Measurements from ENCODE around the gene ZNF8. TPM values are rescaled to one million over a fixed set of nuclear protein-coding genes. Genes with fewer than 3 reads are reported as not detected.

ZNF8 gene
- polyA plus RNA-seq (2013) = 4.0 and 4.1 TPM in 2 replicates

- peak within 1 kb of the TSS; percentile 70 for H2AK5ac ChIP-seq (ENCODE audit: low read length)
- H3K4me3 ChIP-seq (ENCODE audit: low read depth, low read length) = peak within 1 kb of the TSS; percentile 79
- no peak within 1 kb of the TSS for H3K23ac ChIP-seq (ENCODE audit: low read length)
- peaks cover 7% of the 10 kb centered on the region for H3K79me1 ChIP-seq (ENCODE audit: low read length)
- H2BK12ac ChIP-seq (ENCODE audit: low read length) = no peak within 1 kb of the TSS
- H3K14ac ChIP-seq (ENCODE audit: low read length) = peak within 1 kb of the TSS; percentile 89
- H3K4ac ChIP-seq (ENCODE audit: low read depth, low read length) = peak within 1 kb of the TSS; percentile 81
- H2BK5ac ChIP-seq (ENCODE audit: low read depth, low read length, poor library complexity) = peak within 1 kb of the TSS; percentile 79
- peak within 1 kb of the TSS; percentile 67 for H2BK120ac ChIP-seq (ENCODE audit: insufficient read depth, low read length, poor library complexity)
- WGBS (ENCODE audit: extremely low coverage, insufficient coverage, insufficient read length) = no CpG with 5 or more reads among the region's 42 CpGs
- H3K18ac ChIP-seq (ENCODE audit: low read length) = peak within 1 kb of the TSS; percentile 79
- H4K8ac ChIP-seq (ENCODE audit: low read depth, low read length) = peak within 1 kb of the TSS; percentile 94
- H3K36me3 ChIP-seq (ENCODE audit: control insufficient read depth in 1 of 2, insufficient read depth in 2 of 2, low read length in 2 of 2) = peaks cover 5 to 11% of the 10 kb centered on the region in 2 experiments
- H3K4me1 ChIP-seq (ENCODE audit: control insufficient read depth in 1 of 2, insufficient read depth in 2 of 2, low read length in 2 of 2) = peaks cover 5 to 7% of the 10 kb centered on the region in 2 experiments
- H4K12ac ChIP-seq (ENCODE audit: low read depth, low read length) = peak within 1 kb of the TSS; percentile 85
- H3K79me2 ChIP-seq (ENCODE audit: control insufficient read depth, insufficient read depth, low read length, poor library complexity) = peaks cover 13% of the 10 kb centered on the region
- peak; percentile 97 to 98 for DNase-seq
- peak within 1 kb of the TSS; percentile 79 for H3K9ac ChIP-seq (ENCODE audit: low read length)
- no peaks in the 10 kb centered on the region for H3K27me3 ChIP-seq (ENCODE audit: insufficient read depth, low read length)
- no peaks in the 10 kb centered on the region for H3K9me3 ChIP-seq (ENCODE audit: insufficient read depth, low read depth, low read length)
- H2AFZ ChIP-seq (ENCODE audit: insufficient read depth, low read length, poor library complexity) = peak within 1 kb of the TSS; percentile 71
- peak within 1 kb of the TSS; percentile 94 for H4K91ac ChIP-seq (ENCODE audit: low read depth, low read length)
- peak within 1 kb of the TSS; percentile 91 for H3K4me2 ChIP-seq (ENCODE audit: low read length)
- H3K27ac ChIP-seq (ENCODE audit: low read depth, low read length) = peak within 1 kb of the TSS; percentile 67
Measured at GRCh38 chr19:58278541-58279041, at the start of gene ZNF8. Gene ZNF8, plus strand, starts transcription at chr19:58278955. Its CDS starts 127 bp downstream, at chr19:58279082.

- Histone ChIP-seq H3K18ac (ENCODE audit: low read length) (no peak overlapping the region), H3K9ac (ENCODE audit: low read length) (peak overlapping the region; percentile 89), H3K9me3 (ENCODE audit: insufficient read depth, low read depth, low read length) (no peaks in the 10 kb centered on the region), H2BK12ac (ENCODE audit: low read length) (no peak overlapping the region), H3K23ac (ENCODE audit: low read length) (no peak overlapping the region), H2BK5ac (ENCODE audit: low read depth, low read length, poor library complexity) (no peak overlapping the region), H3K4me3 (ENCODE audit: low read depth, low read length) (peak overlapping the region; percentile 89), H3K36me3 (ENCODE audit: control insufficient read depth in 1 of 2, insufficient read depth in 2 of 2, low read length in 2 of 2) (peaks cover 27 to 31% of the 10 kb centered on the region in 2 experiments), H3K27ac (ENCODE audit: low read depth, low read length) (no peak overlapping the region), H2AFZ (ENCODE audit: insufficient read depth, low read length, poor library complexity) (no peak overlapping the region), H4K8ac (ENCODE audit: low read depth, low read length) (peak overlapping the region; percentile 99), H3K4ac (ENCODE audit: low read depth, low read length) (peak overlapping the region; percentile 7), H2BK120ac (ENCODE audit: insufficient read depth, low read length, poor library complexity) (no peak overlapping the region), H2AK5ac (ENCODE audit: low read length) (peak overlapping the region; percentile 25), H3K79me2 (ENCODE audit: control insufficient read depth, insufficient read depth, low read length, poor library complexity) (peaks cover 11% of the 10 kb centered on the region), H3K14ac (ENCODE audit: low read length) (peak overlapping the region; percentile 95), H3K27me3 (ENCODE audit: insufficient read depth, low read length) (no peaks in the 10 kb centered on the region), H3K79me1 (ENCODE audit: low read length) (peaks cover 9% of the 10 kb centered on the region), H4K12ac (ENCODE audit: low read depth, low read length) (peak overlapping the region; percentile 10), H4K91ac (ENCODE audit: low read depth, low read length) (peak overlapping the region; percentile 87), H3K4me2 (ENCODE audit: low read length) (peak overlapping the region; percentile 81), H3K4me1 (ENCODE audit: control insufficient read depth in 1 of 2, insufficient read depth in 2 of 2, low read length in 2 of 2) (peaks cover 9 to 11% of the 10 kb centered on the region in 2 experiments)
- DNase-seq = no peak
- no CpG with 5 or more reads among the region's 13 CpGs for WGBS (ENCODE audit: extremely low coverage, insufficient coverage, insufficient read length)
Measured at GRCh38 chr19:58229255-58229639, 49.5 kb upstream of the ZNF8 start.

GRCh38 chr19:58237324-58237723, 41.4 kb upstream of the ZNF8 start:
- H3K4ac ChIP-seq (ENCODE audit: low read depth, low read length) = no peak overlapping the region
- H2AFZ ChIP-seq (ENCODE audit: insufficient read depth, low read length, poor library complexity) = no peak overlapping the region
- H3K27me3 ChIP-seq (ENCODE audit: insufficient read depth, low read length) = no peaks in the 10 kb centered on the region
- DNase-seq = no peak
- H3K23ac ChIP-seq (ENCODE audit: low read length) = no peak overlapping the region
- H3K4me3 ChIP-seq (ENCODE audit: low read depth, low read length) = no peak overlapping the region
- no peak overlapping the region for H2BK5ac ChIP-seq (ENCODE audit: low read depth, low read length, poor library complexity)
- peaks cover 1% of the 10 kb centered on the region for H3K9me3 ChIP-seq (ENCODE audit: insufficient read depth, low read depth, low read length)
- no peak overlapping the region for H4K12ac ChIP-seq (ENCODE audit: low read depth, low read length)
- no peak overlapping the region for H3K18ac ChIP-seq (ENCODE audit: low read length)
- H3K9ac ChIP-seq (ENCODE audit: low read length) = no peak overlapping the region
- no peak overlapping the region for H2BK120ac ChIP-seq (ENCODE audit: insufficient read depth, low read length, poor library complexity)
- H4K91ac ChIP-seq (ENCODE audit: low read depth, low read length) = no peak overlapping the region
- no peak overlapping the region for H3K14ac ChIP-seq (ENCODE audit: low read length)
- no peak overlapping the region for H4K8ac ChIP-seq (ENCODE audit: low read depth, low read length)
- no peaks in the 10 kb centered on the region for H3K79me2 ChIP-seq (ENCODE audit: control insufficient read depth, insufficient read depth, low read length, poor library complexity)
- H2AK5ac ChIP-seq (ENCODE audit: low read length) = no peak overlapping the region
- H2BK12ac ChIP-seq (ENCODE audit: low read length) = no peak overlapping the region
- H3K79me1 ChIP-seq (ENCODE audit: low read length) = no peaks in the 10 kb centered on the region
- no peaks in the 10 kb centered on the region for H3K4me1 ChIP-seq (ENCODE audit: control insufficient read depth in 1 of 2, insufficient read depth in 2 of 2, low read length in 2 of 2)
- H3K27ac ChIP-seq (ENCODE audit: low read depth, low read length) = no peak overlapping the region
- peaks cover 44 to 59% of the 10 kb centered on the region in 2 experiments for H3K36me3 ChIP-seq (ENCODE audit: control insufficient read depth in 1 of 2, insufficient read depth in 2 of 2, low read length in 2 of 2)
- no CpG with 5 or more reads among the region's 10 CpGs for WGBS (ENCODE audit: extremely low coverage, insufficient coverage, insufficient read length)
- no peak overlapping the region for H3K4me2 ChIP-seq (ENCODE audit: low read length)

GRCh38 chr19:58243351-58243750, 35.4 kb upstream of the ZNF8 start:
- no peak overlapping the region for H3K14ac ChIP-seq (ENCODE audit: low read length)
- no peaks in the 10 kb centered on the region for H3K79me1 ChIP-seq (ENCODE audit: low read length)
- H4K8ac ChIP-seq (ENCODE audit: low read depth, low read length) = no peak overlapping the region
- H3K27ac ChIP-seq (ENCODE audit: low read depth, low read length) = no peak overlapping the region
- H2BK120ac ChIP-seq (ENCODE audit: insufficient read depth, low read length, poor library complexity) = no peak overlapping the region
- H3K4me2 ChIP-seq (ENCODE audit: low read length) = no peak overlapping the region
- no peaks in the 10 kb centered on the region for H3K4me1 ChIP-seq (ENCODE audit: control insufficient read depth in 1 of 2, insufficient read depth in 2 of 2, low read length in 2 of 2)
- no peak for DNase-seq
- no peak overlapping the region for H4K12ac ChIP-seq (ENCODE audit: low read depth, low read length)
- H3K23ac ChIP-seq (ENCODE audit: low read length) = no peak overlapping the region
- H2AFZ ChIP-seq (ENCODE audit: insufficient read depth, low read length, poor library complexity) = no peak overlapping the region
- H3K9me3 ChIP-seq (ENCODE audit: insufficient read depth, low read depth, low read length) = peaks cover 17% of the 10 kb centered on the region
- H3K9ac ChIP-seq (ENCODE audit: low read length) = no peak overlapping the region
- no peak overlapping the region for H3K4ac ChIP-seq (ENCODE audit: low read depth, low read length)
- H3K79me2 ChIP-seq (ENCODE audit: control insufficient read depth, insufficient read depth, low read length, poor library complexity) = no peaks in the 10 kb centered on the region
- H2AK5ac ChIP-seq (ENCODE audit: low read length) = no peak overlapping the region
- no peak overlapping the region for H2BK12ac ChIP-seq (ENCODE audit: low read length)
- H4K91ac ChIP-seq (ENCODE audit: low read depth, low read length) = no peak overlapping the region
- H3K4me3 ChIP-seq (ENCODE audit: low read depth, low read length) = no peak overlapping the region
- H2BK5ac ChIP-seq (ENCODE audit: low read depth, low read length, poor library complexity) = no peak overlapping the region
- no peaks in the 10 kb centered on the region for H3K27me3 ChIP-seq (ENCODE audit: insufficient read depth, low read length)
- H3K18ac ChIP-seq (ENCODE audit: low read length) = no peak overlapping the region
- peaks cover 67 to 76% of the 10 kb centered on the region in 2 experiments for H3K36me3 ChIP-seq (ENCODE audit: control insufficient read depth in 1 of 2, insufficient read depth in 2 of 2, low read length in 2 of 2)
- no CpG with 5 or more reads among the region's 6 CpGs for WGBS (ENCODE audit: extremely low coverage, insufficient coverage, insufficient read length)

All from trophoblast cell (in vitro differentiated cells and primary cell).